ENCODE data around the gene REEP1.

DNA sequence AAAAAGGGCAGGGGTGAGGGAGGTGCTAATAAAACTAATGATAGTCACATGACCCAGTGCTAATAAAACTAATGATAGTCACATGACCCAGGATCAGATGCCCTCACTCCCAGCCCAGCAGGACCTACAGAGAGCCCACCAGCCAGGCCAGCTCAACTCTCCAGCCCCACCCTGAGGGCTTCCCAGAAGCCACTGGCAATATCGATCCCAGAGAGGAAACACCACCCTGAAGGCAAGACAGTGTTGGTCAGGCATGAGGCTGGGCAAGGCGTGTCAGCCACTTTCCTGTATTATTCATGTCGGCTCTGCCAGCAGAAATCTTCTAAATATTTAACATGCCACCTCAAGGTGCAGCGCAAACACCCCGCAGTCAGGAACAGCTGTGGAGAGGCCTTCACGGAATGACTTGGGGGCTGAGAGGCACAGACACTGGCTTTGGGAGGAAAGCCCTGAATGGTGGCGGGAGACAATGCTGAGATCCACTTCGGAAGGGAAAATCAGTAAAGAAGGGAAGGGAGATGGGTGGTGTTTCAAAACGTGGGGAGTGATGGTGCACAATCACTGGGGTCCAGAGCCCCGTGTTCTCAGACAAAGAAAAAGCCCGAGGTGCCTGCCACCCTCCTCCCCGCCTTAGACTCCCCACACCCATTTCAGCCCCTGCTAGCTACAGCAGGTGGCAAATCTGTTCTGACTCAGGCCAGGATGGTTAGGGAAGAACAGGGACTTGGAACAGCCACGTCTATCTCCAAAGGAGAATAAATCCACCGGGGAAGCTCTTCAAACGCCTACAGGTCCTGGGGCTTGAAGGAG lies 1.4 kb downstream of the REEP1 start:
- TF ChIP-seq ZNF274 (IDR thresholded peaks at IDR 0.05; ENCODE audit: borderline replicate concordance, low read depth, low read length): no peak
- TF ChIP-seq, protein P1, sequence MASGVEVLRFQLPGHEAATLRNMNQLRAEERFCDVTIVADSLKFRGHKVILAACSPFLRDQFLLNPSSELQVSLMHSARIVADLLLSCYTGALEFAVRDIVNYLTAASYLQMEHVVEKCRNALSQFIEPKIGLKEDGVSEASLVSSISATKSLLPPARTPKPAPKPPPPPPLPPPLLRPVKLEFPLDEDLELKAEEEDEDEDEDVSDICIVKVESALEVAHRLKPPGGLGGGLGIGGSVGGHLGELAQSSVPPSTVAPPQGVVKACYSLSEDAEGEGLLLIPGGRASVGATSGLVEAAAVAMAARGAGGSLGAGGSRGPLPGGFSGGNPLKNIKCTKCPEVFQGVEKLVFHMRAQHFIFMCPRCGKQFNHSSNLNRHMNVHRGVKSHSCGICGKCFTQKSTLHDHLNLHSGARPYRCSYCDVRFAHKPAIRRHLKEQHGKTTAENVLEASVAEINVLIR (CRISPR knock-in tag; IDR thresholded peaks at IDR 0.05): no peak
- TF ChIP-seq, protein P2, sequence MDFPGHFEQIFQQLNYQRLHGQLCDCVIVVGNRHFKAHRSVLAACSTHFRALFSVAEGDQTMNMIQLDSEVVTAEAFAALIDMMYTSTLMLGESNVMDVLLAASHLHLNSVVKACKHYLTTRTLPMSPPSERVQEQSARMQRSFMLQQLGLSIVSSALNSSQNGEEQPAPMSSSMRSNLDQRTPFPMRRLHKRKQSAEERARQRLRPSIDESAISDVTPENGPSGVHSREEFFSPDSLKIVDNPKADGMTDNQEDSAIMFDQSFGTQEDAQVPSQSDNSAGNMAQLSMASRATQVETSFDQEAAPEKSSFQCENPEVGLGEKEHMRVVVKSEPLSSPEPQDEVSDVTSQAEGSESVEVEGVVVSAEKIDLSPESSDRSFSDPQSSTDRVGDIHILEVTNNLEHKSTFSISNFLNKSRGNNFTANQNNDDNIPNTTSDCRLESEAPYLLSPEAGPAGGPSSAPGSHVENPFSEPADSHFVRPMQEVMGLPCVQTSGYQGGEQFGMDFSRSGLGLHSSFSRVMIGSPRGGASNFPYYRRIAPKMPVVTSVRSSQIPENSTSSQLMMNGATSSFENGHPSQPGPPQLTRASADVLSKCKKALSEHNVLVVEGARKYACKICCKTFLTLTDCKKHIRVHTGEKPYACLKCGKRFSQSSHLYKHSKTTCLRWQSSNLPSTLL (IDR thresholded peaks at IDR 0.05): no peak
- no peak for TF ChIP-seq FOSL1 (tag; conservative IDR thresholded peaks at IDR 0.05)
- TF ChIP-seq TRIM28 (IDR thresholded peaks at IDR 0.05): no peak
- no peak for TF ChIP-seq TBP (optimal IDR thresholded peaks at IDR 0.05; ENCODE audit: low read depth, low read length)
- no peak for TF ChIP-seq MAFK (IDR thresholded peaks at IDR 0.05; ENCODE audit: low read length)
- no peak for TF ChIP-seq JUND (IDR thresholded peaks at IDR 0.05; ENCODE audit: borderline replicate concordance, low read depth, low read length)
- TF ChIP-seq JUND (tag; IDR thresholded peaks at IDR 0.05; ENCODE audit: borderline replicate concordance, low read depth, low read length): no peak
- no peak for TF ChIP-seq ZNF444 (CRISPR knock-in tag; IDR thresholded peaks at IDR 0.05)
